OCI-LY1 (cell line): ENCODE data around the gene CCK.

ENCODE experiments used
- H2AFZ ChIP-seq: fragments of 200-600 bp; sonication (generic), shearing (Covaris generic); 2 replicates; pipeline ENCODE4 v1.6.0; 2014; ENCODE audit warnings: antibody characterized with exemption, mild to moderate bottlenecking, low read length
- H3F3A ChIP-seq: fragments of 200-600 bp; sonication (generic), shearing (Covaris generic); 2 replicates; pipeline ENCODE4 v1.6.0; 2014; ENCODE audit warnings: mild to moderate bottlenecking, antibody characterized with exemption, low read length, moderate library complexity; ENCODE audit not compliant: insufficient read depth
- H3K27ac ChIP-seq: fragments of 200-600 bp; sonication (generic); 2 replicates; pipeline ENCODE4 v1.5.1; 2014; ENCODE audit warnings: low read length, mixed run types, mild to moderate bottlenecking, low read depth; ENCODE audit not compliant: poor library complexity, severe bottlenecking
- H3K27me3 ChIP-seq: fragments of 200-600 bp; sonication (generic); 2 replicates; pipeline ENCODE4 v1.6.0; 2014; ENCODE audit warnings: antibody characterized with exemption, mild to moderate bottlenecking, low read length, moderate library complexity; ENCODE audit not compliant: insufficient read depth
- H3K36me3 ChIP-seq: fragments of 200-600 bp; sonication (generic); 2 replicates; pipeline ENCODE4 v1.6.1; 2014; ENCODE audit warnings: mild to moderate bottlenecking, antibody characterized with exemption, low read length, moderate library complexity, mixed read lengths; ENCODE audit not compliant: insufficient read depth
- H3K4me1 ChIP-seq: fragments of 200-600 bp; sonication (generic); 2 replicates; pipeline ENCODE4 v1.5.1; 2014; ENCODE audit warnings: mild to moderate bottlenecking, low read length, moderate library complexity; ENCODE audit not compliant: insufficient read depth, severe bottlenecking
- H3K4me2 ChIP-seq: fragments of 200-600 bp; sonication (generic), shearing (Covaris generic); 2 replicates; pipeline ENCODE4 v1.6.1; 2014; ENCODE audit warnings: low read length
- H3K4me3 ChIP-seq: fragments of 200-600 bp; sonication (generic); 2 replicates; pipeline ENCODE4 v1.5.1; 2014; ENCODE audit warnings: low read length, low read depth, mild to moderate bottlenecking, mixed read lengths; ENCODE audit not compliant: poor library complexity, severe bottlenecking
- H3K79me2 ChIP-seq: fragments of 200-600 bp; shearing (Covaris generic); 2 replicates; pipeline ENCODE4 v1.6.1; 2016; ENCODE audit warnings: mixed run types, low read length, mixed read lengths; ENCODE audit not compliant: insufficient read depth
- H3K9ac ChIP-seq: fragments of 200-600 bp; sonication (generic), shearing (Covaris generic); 2 replicates; pipeline ENCODE4 v1.6.1; 2014; ENCODE audit warnings: mild to moderate bottlenecking, low read length, mixed read lengths
- H3K9me2 ChIP-seq: fragments of 200-600 bp; sonication (generic), shearing (Covaris generic); 2 replicates; pipeline ENCODE4 v1.6.1; 2014; ENCODE audit warnings: low read depth, mild to moderate bottlenecking, low read length, mixed read lengths
- H3K9me3 ChIP-seq: fragments of 200-600 bp; shearing (Covaris generic); 2 replicates; pipeline ENCODE4 v1.6.1; 2014; ENCODE audit warnings: low read length, mixed read lengths
- H4K20me1 ChIP-seq: fragments of 200-600 bp; sonication (generic), shearing (Covaris generic); 2 replicates; pipeline ENCODE4 v1.6.0; 2016; ENCODE audit warnings: mild to moderate bottlenecking, low read length; ENCODE audit not compliant: insufficient read depth
- EZH2 ChIP-seq: fragments of 200-600 bp; sonication (generic), shearing (Covaris generic); IDR thresholded peaks from 2 replicates; pipeline ENCODE4 v1.8.0; 2017; ENCODE audit warnings: borderline replicate concordance, mixed run types, mild to moderate bottlenecking, antibody characterized with exemption, low read length, moderate library complexity, mixed read lengths
- TF ChIP-seq, protein P1 (sequence below): fragments of 200-600 bp; sonication (generic), shearing (Covaris generic); IDR thresholded peaks from 2 replicates; pipeline ENCODE4 v1.5.1; 2017; ENCODE audit warnings: mild to moderate bottlenecking, antibody characterized with exemption, low read length, moderate library complexity, mixed read lengths

CCK gene

DNA sequence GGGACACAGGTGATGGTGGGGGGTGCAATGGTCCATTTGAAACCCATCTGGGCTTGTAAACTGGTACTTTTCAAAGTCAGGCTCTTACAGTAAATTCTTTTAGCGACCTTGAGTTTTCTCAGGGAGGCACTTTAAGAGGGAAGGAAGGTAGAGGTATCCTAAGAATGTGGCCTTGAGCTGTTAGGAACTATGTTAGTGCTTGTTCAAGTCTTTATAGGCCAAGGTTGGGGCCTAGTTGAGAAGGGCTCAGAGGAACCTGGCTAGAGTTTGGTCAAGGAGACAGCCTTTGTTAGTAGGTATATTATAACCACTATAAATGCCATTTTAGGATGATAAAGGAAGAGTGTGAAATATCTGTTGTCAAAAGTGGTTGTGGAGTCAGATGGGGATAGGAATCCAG, 9.2 kb upstream of the CCK start:
- H3F3A ChIP-seq = no peaks in the 10 kb centered on the region
- no peaks in the 10 kb centered on the region for H4K20me1 ChIP-seq
- H3K4me2 ChIP-seq = no peak overlapping the region
- H3K27me3 ChIP-seq = no peaks in the 10 kb centered on the region
- no peak overlapping the region for H3K9ac ChIP-seq
- no peaks in the 10 kb centered on the region for H3K36me3 ChIP-seq
- H3K79me2 ChIP-seq = no peaks in the 10 kb centered on the region
- H3K4me3 ChIP-seq = no peak overlapping the region
- 0 out of 2 replicates have a peak, but pooled peaks cover 4% of the 10 kb centered on the region for H3K9me3 ChIP-seq
- H3K4me1 ChIP-seq = no peaks in the 10 kb centered on the region
- H2AFZ ChIP-seq = no peak overlapping the region
- H3K27ac ChIP-seq = no peak overlapping the region
- H3K9me2 ChIP-seq = no peaks in the 10 kb centered on the region
- no peak for TF ChIP-seq EZH2
- TF ChIP-seq, protein P1, sequence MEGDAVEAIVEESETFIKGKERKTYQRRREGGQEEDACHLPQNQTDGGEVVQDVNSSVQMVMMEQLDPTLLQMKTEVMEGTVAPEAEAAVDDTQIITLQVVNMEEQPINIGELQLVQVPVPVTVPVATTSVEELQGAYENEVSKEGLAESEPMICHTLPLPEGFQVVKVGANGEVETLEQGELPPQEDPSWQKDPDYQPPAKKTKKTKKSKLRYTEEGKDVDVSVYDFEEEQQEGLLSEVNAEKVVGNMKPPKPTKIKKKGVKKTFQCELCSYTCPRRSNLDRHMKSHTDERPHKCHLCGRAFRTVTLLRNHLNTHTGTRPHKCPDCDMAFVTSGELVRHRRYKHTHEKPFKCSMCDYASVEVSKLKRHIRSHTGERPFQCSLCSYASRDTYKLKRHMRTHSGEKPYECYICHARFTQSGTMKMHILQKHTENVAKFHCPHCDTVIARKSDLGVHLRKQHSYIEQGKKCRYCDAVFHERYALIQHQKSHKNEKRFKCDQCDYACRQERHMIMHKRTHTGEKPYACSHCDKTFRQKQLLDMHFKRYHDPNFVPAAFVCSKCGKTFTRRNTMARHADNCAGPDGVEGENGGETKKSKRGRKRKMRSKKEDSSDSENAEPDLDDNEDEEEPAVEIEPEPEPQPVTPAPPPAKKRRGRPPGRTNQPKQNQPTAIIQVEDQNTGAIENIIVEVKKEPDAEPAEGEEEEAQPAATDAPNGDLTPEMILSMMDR = no peak

DNA sequence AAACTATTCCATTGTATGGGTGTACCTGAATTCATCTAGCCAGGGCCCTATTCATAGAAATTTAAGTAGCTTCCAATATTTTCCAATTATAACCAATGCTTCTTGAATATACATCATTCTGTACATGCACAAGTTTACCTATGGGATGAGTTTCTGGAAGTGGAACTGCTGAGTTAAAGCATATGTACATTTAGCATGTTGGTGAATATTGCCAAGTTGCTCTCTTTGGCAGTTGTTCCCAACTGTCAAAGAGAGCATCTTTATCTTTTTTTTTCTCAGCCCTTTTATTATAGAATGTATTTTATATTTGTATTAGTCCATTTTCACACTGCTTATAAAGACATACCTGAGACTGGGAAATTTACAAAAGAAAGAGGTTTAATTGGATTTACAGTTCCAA, 8.3 kb upstream of the CCK start:
- no peak overlapping the region for H3K27ac ChIP-seq
- no peaks in the 10 kb centered on the region for H3K4me1 ChIP-seq
- H3K79me2 ChIP-seq = no peaks in the 10 kb centered on the region
- TF ChIP-seq EZH2 = no peak
- TF ChIP-seq, protein P1 = no peak
- no peak overlapping the region for H3K4me3 ChIP-seq
- H3K9me3 ChIP-seq = no peaks in the 10 kb centered on the region
- H3K9ac ChIP-seq = no peak overlapping the region
- H3K4me2 ChIP-seq = no peak overlapping the region
- no peaks in the 10 kb centered on the region for H3F3A ChIP-seq
- no peaks in the 10 kb centered on the region for H4K20me1 ChIP-seq
- no peak overlapping the region for H2AFZ ChIP-seq
- H3K9me2 ChIP-seq = no peaks in the 10 kb centered on the region
- H3K27me3 ChIP-seq = no peaks in the 10 kb centered on the region
- H3K36me3 ChIP-seq = no peaks in the 10 kb centered on the region

DNA sequence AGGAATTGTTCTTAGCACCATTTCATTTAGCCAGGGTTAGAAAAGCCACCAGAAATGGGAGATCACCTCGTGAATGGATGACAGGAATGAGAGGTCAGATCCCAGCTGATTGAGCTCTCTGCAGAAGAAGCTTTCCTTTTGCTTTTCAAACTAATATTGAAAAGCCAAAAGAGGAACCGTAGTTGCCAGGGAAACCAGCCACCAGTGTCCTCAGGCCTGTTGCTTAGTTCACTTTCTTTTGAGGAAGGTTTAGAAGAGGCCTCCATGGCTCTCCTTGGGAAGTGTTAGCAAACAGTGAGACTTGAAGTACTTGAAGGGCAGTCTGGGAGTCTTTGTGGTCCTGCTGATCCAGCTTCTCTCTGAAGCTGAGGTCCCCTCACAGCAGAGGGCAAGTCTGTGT, 7.4 kb upstream of the CCK start:
- Histone ChIP-seq H3K9me3 (no peaks in the 10 kb centered on the region), H2AFZ (no peak overlapping the region), H3K9me2 (no peaks in the 10 kb centered on the region), H3F3A (no peaks in the 10 kb centered on the region), H3K79me2 (no peaks in the 10 kb centered on the region), H3K9ac (no peak overlapping the region), H3K27ac (no peak overlapping the region), H3K4me3 (no peak overlapping the region), H3K4me2 (no peak overlapping the region), H4K20me1 (no peaks in the 10 kb centered on the region), H3K4me1 (no peaks in the 10 kb centered on the region), H3K36me3 (no peaks in the 10 kb centered on the region), H3K27me3 (no peaks in the 10 kb centered on the region)
- no peak for TF ChIP-seq EZH2
- TF ChIP-seq, protein P1 = no peak
